SK-N-SH (cell line): ENCODE results near the gene CYP4F11. TPM values are rescaled to one million over a fixed set of nuclear protein-coding genes. Genes with fewer than 3 reads are reported as not detected.
"Not testable (repeated sequence)": the region's sequence is repeated elsewhere in the genome, so short reads cannot be mapped to it uniquely, and the experiment has no call there.

Experiments used
- CTCF ChIA-PET: fragments of 300-600, 350-600 bp; formaldehyde crosslinking; extraction: SDS; loops from one replicate; lab custom pipeline; 2021; lab: Yijun Ruan, JAX
- POLR2A ChIA-PET: fragments of 350-600 bp; sonication (Branson Sonifier 250); formaldehyde crosslinking; extraction: SDS; loops from one replicate; lab custom pipeline; 2020; ENCODE audit warnings: antibody characterized with exemption, inconsistent platforms; lab: Yijun Ruan, JAX
- DNase-seq: peaks from one replicate; pipeline ENCODE4 v3.0.0; 2012
- H2AFZ ChIP-seq: fragments of 200-600 bp; sonication (generic); 2 replicates; pipeline ENCODE4 v1.8.1; 2016; ENCODE audit warnings: antibody characterized with exemption, mild to moderate bottlenecking, low read depth
- H3F3A ChIP-seq: fragments of 200-600 bp; sonication (generic); replicated peaks from 2 replicates; pipeline ENCODE3; 2016; ENCODE audit warnings: antibody characterized with exemption, mild to moderate bottlenecking; ENCODE audit not compliant: insufficient read depth
- H3K27ac ChIP-seq, 2 experiments: fragments of 200-500 bp in 1 of 2; fragments of 200-600 bp in 1 of 2; sonication (Bioruptor generic) in 1 of 2; sonication (generic), shearing (Covaris generic) in 1 of 2; 2 replicates each; pipeline versions ENCODE4 v1.5.1 to v1.6.1; 2014 to 2016; ENCODE audit warnings: low read depth in 2 of 2, inconsistent platforms in 1 of 2, low read length in 1 of 2, mild to moderate bottlenecking in 1 of 2, mixed read lengths in 1 of 2
- H3K27me3 ChIP-seq: fragments of 200-600 bp; sonication (generic), shearing (Covaris generic); 2 replicates; pipeline ENCODE4 v1.6.1; 2016; ENCODE audit warnings: mixed run types; ENCODE audit not compliant: insufficient read depth
- H3K36me3 ChIP-seq, 2 experiments: fragments of 200-500 bp in 1 of 2; fragments of 200-600 bp in 1 of 2; sonication (Bioruptor generic) in 1 of 2; sonication (generic) in 1 of 2; replicated peaks in 1 of 2; 2 replicates each; pipeline versions ENCODE3 to v1.5.1; 2014 to 2016; ENCODE audit warnings: low read length in 1 of 2, mild to moderate bottlenecking in 1 of 2; ENCODE audit not compliant: insufficient read depth in 2 of 2, control insufficient read depth in 1 of 2
- H3K4me1 ChIP-seq, 2 experiments: fragments of 200-500 bp in 1 of 2; fragments of 200-600 bp in 1 of 2; sonication (Bioruptor generic) in 1 of 2; sonication (generic), shearing (Covaris generic) in 1 of 2; 2 replicates each; pipeline versions ENCODE4 v1.5.1 to v1.6.1; 2014 to 2016; ENCODE audit warnings: low read depth in 1 of 2, low read length in 1 of 2, mixed run types in 1 of 2; ENCODE audit not compliant: insufficient read depth in 2 of 2, control insufficient read depth in 1 of 2
- H3K4me2 ChIP-seq: fragments of 200-600 bp; sonication (generic), shearing (Covaris generic); 2 replicates; pipeline ENCODE4 v1.6.1; 2017; ENCODE audit warnings: mixed run types
- H3K4me3 ChIP-seq, 2 experiments: fragments of 200-500 bp in 1 of 2; fragments of 200-600 bp in 1 of 2; sonication (Bioruptor generic) in 1 of 2; sonication (generic), shearing (Covaris generic) in 1 of 2; 2 replicates each; pipeline versions ENCODE4 v1.5.1 to v1.8.1; 2014 to 2016; ENCODE audit warnings: low read depth in 2 of 2, inconsistent platforms in 1 of 2, low read length in 1 of 2, mild to moderate bottlenecking in 1 of 2, mixed read lengths in 1 of 2, moderate library complexity in 1 of 2
- H3K79me2 ChIP-seq: fragments of 200-600 bp; sonication (generic); 2 replicates; pipeline ENCODE4 v1.8.1; 2017; ENCODE audit warnings: mild to moderate bottlenecking; ENCODE audit not compliant: insufficient read depth
- H3K9ac ChIP-seq: fragments of 200-600 bp; sonication (generic); 2 replicates; pipeline ENCODE4 v1.6.1; 2017; ENCODE audit warnings: mixed run types
- H3K9me2 ChIP-seq: fragments of 200-600 bp; sonication (generic); 2 replicates; pipeline ENCODE4 v1.6.1; 2017; ENCODE audit warnings: mixed run types
- H3K9me3 ChIP-seq: fragments of 200-600 bp; sonication (generic); 2 replicates; pipeline ENCODE4 v1.6.1; 2017; ENCODE audit warnings: mixed run types, mild to moderate bottlenecking, moderate library complexity
- H4K20me1 ChIP-seq: fragments of 200-600 bp; sonication (generic); 2 replicates; pipeline ENCODE4 v1.6.1; 2017; ENCODE audit warnings: mild to moderate bottlenecking, mixed run types; ENCODE audit not compliant: insufficient read depth
- CHD2 ChIP-seq: fragments of 150-350 bp; IDR thresholded peaks from 2 replicates; pipeline ENCODE4 v1.6.1; 2018; ENCODE audit warnings: low read length; ENCODE audit not compliant: partially characterized antibody
- EZH2phosphoT487 ChIP-seq: fragments of 200-600 bp; sonication (generic); IDR thresholded peaks from 2 replicates; pipeline ENCODE4 v1.6.1; 2017; ENCODE audit warnings: low read depth, mixed run types, mild to moderate bottlenecking, antibody characterized with exemption, moderate library complexity, borderline replicate concordance
- FOXJ3 ChIP-seq: sonication (generic); formaldehyde crosslinking; IDR thresholded peaks from 2 replicates; pipeline ENCODE4 v1.5.1; 2020; ENCODE audit warnings: mild to moderate bottlenecking, missing genetic modification reagents
- FOXM1 ChIP-seq: IDR thresholded peaks from 2 replicates; pipeline ENCODE4 v1.4.0; 2012; ENCODE audit warnings: low read depth, mild to moderate bottlenecking
- GABPA ChIP-seq: IDR thresholded peaks from 2 replicates; pipeline ENCODE4 v1.4.0; 2012; ENCODE audit warnings: low read depth, mild to moderate bottlenecking
- GATA2 ChIP-seq: sonication (generic); formaldehyde crosslinking; IDR thresholded peaks from 2 replicates; pipeline ENCODE4 v1.5.0; 2020; ENCODE audit warnings: mild to moderate bottlenecking, missing genetic modification reagents
- MXI1 ChIP-seq: IDR thresholded peaks from 2 replicates; pipeline ENCODE4 v1.6.1; 2012; ENCODE audit warnings: mild to moderate bottlenecking, low read depth, low read length, improper control_type of control experiment
- SMC3 ChIP-seq: IDR thresholded peaks from 2 replicates; pipeline ENCODE4 v1.6.1; 2012; ENCODE audit warnings: low read depth, low read length, improper control_type of control experiment
- YY1 ChIP-seq: IDR thresholded peaks from 2 replicates; pipeline ENCODE4 v1.4.0; 2012; ENCODE audit warnings: low read depth, mild to moderate bottlenecking
- WGBS: methylation state at CpG from one replicate; pipeline ENCODE4 v1.1.6; 2017; ENCODE audit warnings: low lambda C conversion rate; 5-methylcytosine and 5-hydroxymethylcytosine counted together
- polyA plus RNA-seq, 3 experiments: library from polyadenylated mRNA; depleted of rRNA; stranded (reverse); fragments of >200 nt; gene quantifications; 2 replicates each; pipeline ENCODE4 v1.2.3, GENCODE V29; 2012
- TF ChIP-seq, protein P1 (sequence below): IDR thresholded peaks from 2 replicates; pipeline ENCODE4 v1.4.0; 2012; ENCODE audit warnings: low read depth, borderline replicate concordance

The CYP4F11 gene
- polyA plus RNA-seq, 1 of the 3 experiments (the other 2 are of a cell fraction), result 0.23 TPM

- under 1% methylated on average over 7 of the region's 7 CpGs for WGBS
- no peaks in the 10 kb centered on the region for H3K4me1 ChIP-seq
- no peak overlapping the region for H3K27ac ChIP-seq
- no peaks in the 10 kb centered on the region for H3K9me2 ChIP-seq
- no peaks in the 10 kb centered on the region for H3K9me3 ChIP-seq
- H3K4me3 ChIP-seq, result no peak overlapping the region
- no peaks in the 10 kb centered on the region for H4K20me1 ChIP-seq
- POLR2A ChIA-PET, result no interaction called here
- no peaks in the 10 kb centered on the region for H3K79me2 ChIP-seq
- H3K36me3 ChIP-seq, result no peaks in the 10 kb centered on the region
- H3K4me2 ChIP-seq, result no peak overlapping the region
- TF ChIP-seq GABPA (no peak), FOXJ3 (no peak), CHD2 (no peak), EZH2phosphoT487 (no peak), MXI1 (no peak), GATA2 (no peak)
- TF ChIP-seq, protein P1, sequence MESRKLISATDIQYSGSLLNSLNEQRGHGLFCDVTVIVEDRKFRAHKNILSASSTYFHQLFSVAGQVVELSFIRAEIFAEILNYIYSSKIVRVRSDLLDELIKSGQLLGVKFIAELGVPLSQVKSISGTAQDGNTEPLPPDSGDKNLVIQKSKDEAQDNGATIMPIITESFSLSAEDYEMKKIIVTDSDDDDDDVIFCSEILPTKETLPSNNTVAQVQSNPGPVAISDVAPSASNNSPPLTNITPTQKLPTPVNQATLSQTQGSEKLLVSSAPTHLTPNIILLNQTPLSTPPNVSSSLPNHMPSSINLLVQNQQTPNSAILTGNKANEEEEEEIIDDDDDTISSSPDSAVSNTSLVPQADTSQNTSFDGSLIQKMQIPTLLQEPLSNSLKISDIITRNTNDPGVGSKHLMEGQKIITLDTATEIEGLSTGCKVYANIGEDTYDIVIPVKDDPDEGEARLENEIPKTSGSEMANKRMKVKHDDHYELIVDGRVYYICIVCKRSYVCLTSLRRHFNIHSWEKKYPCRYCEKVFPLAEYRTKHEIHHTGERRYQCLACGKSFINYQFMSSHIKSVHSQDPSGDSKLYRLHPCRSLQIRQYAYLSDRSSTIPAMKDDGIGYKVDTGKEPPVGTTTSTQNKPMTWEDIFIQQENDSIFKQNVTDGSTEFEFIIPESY, result no peak
- H2AFZ ChIP-seq, result no peak overlapping the region
- no peak for DNase-seq
- H3K9ac ChIP-seq, result no peak overlapping the region
- CTCF ChIA-PET, result no interaction called here
- no peaks in the 10 kb centered on the region for H3F3A ChIP-seq
- no peaks in the 10 kb centered on the region for H3K27me3 ChIP-seq
These were observed 43.4 kb upstream of the CYP4F11 start for GRCh38 chr19:15977690-15978089.

GRCh38 chr19:15976836-15977689, 42.7 kb upstream of the CYP4F11 start:
- Histone ChIP-seq H3K4me1 (no peaks in the 10 kb centered on the region), H3K4me3 (no peak overlapping the region), H3K36me3 (no peaks in the 10 kb centered on the region), H3K79me2 (no peaks in the 10 kb centered on the region), H3K4me2 (no peak overlapping the region), H3K27ac (no peak overlapping the region), H3K9me2 (no peaks in the 10 kb centered on the region), H3K9me3 (no peaks in the 10 kb centered on the region), H3K9ac (no peak overlapping the region), H3K27me3 (no peaks in the 10 kb centered on the region), H3F3A (no peaks in the 10 kb centered on the region), H4K20me1 (no peaks in the 10 kb centered on the region), H2AFZ (no peak overlapping the region)
- ChIA-PET POLR2A (no interaction called here), CTCF (no interaction called here)
- DNase-seq, result no peak
- WGBS, result under 1% methylated on average over 10 of the region's 10 CpGs
- TF ChIP-seq GABPA (no peak), SMC3 (no peak), YY1 (no peak), FOXM1 (no peak)

DNA sequence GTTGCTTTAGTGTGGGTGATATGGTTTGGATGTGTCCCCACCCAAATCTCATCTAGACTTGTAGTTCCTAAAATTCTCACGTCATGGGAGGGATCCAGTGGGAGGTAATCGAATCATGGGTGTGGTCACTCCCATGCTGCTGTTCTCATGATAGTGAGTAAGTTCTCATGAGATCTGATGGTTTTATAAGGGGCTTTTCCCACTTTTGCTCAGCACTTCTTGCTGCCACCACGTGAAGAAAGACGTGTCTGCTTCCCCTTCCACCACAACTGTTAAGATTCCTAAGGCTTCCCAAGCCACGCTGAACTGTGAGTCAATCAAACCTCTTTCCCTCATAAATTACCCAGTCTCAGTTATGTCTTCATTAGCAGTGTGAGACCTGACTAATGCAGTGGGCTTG, 40.5 kb upstream of the CYP4F11 start:
- 5% methylated on average over 5 of the region's 5 CpGs for WGBS
- H3F3A ChIP-seq, result no peaks in the 10 kb centered on the region
- no peaks in the 10 kb centered on the region for H3K9me2 ChIP-seq
- no peaks in the 10 kb centered on the region for H4K20me1 ChIP-seq
- H3K4me3 ChIP-seq, result no peak overlapping the region
- no peaks in the 10 kb centered on the region for H3K27me3 ChIP-seq
- no peaks in the 10 kb centered on the region for H3K36me3 ChIP-seq
- no peak overlapping the region for H2AFZ ChIP-seq
- H3K9ac ChIP-seq, result no peak overlapping the region
- H3K4me1 ChIP-seq, result no peaks in the 10 kb centered on the region
- ChIA-PET POLR2A (no interaction called here), CTCF (no interaction called here)
- H3K9me3 ChIP-seq, result no peaks in the 10 kb centered on the region
- no peaks in the 10 kb centered on the region for H3K79me2 ChIP-seq
- no peak overlapping the region for H3K27ac ChIP-seq
- H3K4me2 ChIP-seq, result no peak overlapping the region
- no peak for TF ChIP-seq EZH2phosphoT487
- TF ChIP-seq, all 33 proteins: peak for 0
- DNase-seq, result no peak

- H4K20me1 ChIP-seq, H3K36me3 ChIP-seq, H3K9me2 ChIP-seq, H3K9ac ChIP-seq, H2AFZ ChIP-seq, H3K9me3 ChIP-seq, H3K4me3 ChIP-seq, POLR2A ChIA-PET, H3K4me2 ChIP-seq, H3K27me3 ChIP-seq, H3K79me2 ChIP-seq, CTCF ChIA-PET, H3K4me1 ChIP-seq, H3F3A ChIP-seq, DNase-seq, H3K27ac ChIP-seq: not testable (repeated sequence)
These were observed 37.7 kb upstream of the CYP4F11 start for GRCh38 chr19:15972043-15972442.
